Lower lobe of right lung (tissue), 2 donors: ENCODE measurements around the gene DNAH2. TPM values are rescaled to one million over a fixed set of nuclear protein-coding genes. Genes with fewer than 3 reads are reported as not detected.
A peak's percentile ranks its signal among the peaks of the same experiment; 100 is the strongest.
"Not testable (repeated sequence)": the region's sequence is repeated elsewhere in the genome, so short reads cannot be mapped to it uniquely, and the experiment has no call there.

Source experiments
- ATAC-seq, 2 donors: fragments of 200-7000 bp; cut with Tn5 transposase; one replicate each; pipeline ENCODE4 v1.9.1; 2020 to 2022; ENCODE audit warnings: mild to moderate bottlenecking in 2 of 2, moderate library complexity in 2 of 2
- DNase-seq: peaks from one replicate; pipeline ENCODE4 v3.0.0-alpha.2; 2020
- H3K27ac ChIP-seq: fragments of 200-600 bp; one replicate; pipeline ENCODE4 v1.8.0; 2022
- H3K27me3 ChIP-seq: fragments of 200-600 bp; one replicate; pipeline ENCODE4 v1.8.0; 2022; ENCODE audit warnings: low read depth
- H3K36me3 ChIP-seq: fragments of 200-600 bp; one replicate; pipeline ENCODE4 v1.8.0; 2022; ENCODE audit warnings: mild to moderate bottlenecking
- H3K4me1 ChIP-seq: fragments of 200-600 bp; one replicate; pipeline ENCODE4 v1.8.0; 2022
- H3K4me3 ChIP-seq: fragments of 200-600 bp; one replicate; pipeline ENCODE4 v1.8.0; 2022; ENCODE audit warnings: mild to moderate bottlenecking
- H3K9me3 ChIP-seq: fragments of 200-600 bp; one replicate; pipeline ENCODE4 v1.8.0; 2022
- CTCF ChIP-seq: fragments of 200-600 bp; IDR thresholded peaks from one replicate; pipeline ENCODE4 v1.8.0; 2022; ENCODE audit warnings: antibody characterized with exemption, mild to moderate bottlenecking
- intact Hi-C: fragments of 100-400 bp; cut with DNase I; formaldehyde crosslinking; loops from one replicate; pipeline ENCODE4 v1.11.0; 2022
- total RNA-seq: library from RNA; stranded (reverse); fragmentation: NEBNext Ultra II Directional; extraction: Animal tissue kit (Norgen Biotek cat#: 25700); gene quantifications from one replicate; pipeline ENCODE4 v1.2.1, GENCODE V29; 2021
- donor health status: DM: no; HTN: yes; CAD: no; lungs with severe emphysema.

DNAH2 gene
- total RNA-seq, 1 donor from 2014 or later: 6.2 TPM

- H3K9me3 ChIP-seq: no peaks in the 10 kb centered on the region
- no peak for TF ChIP-seq CTCF
- DNase-seq (no peak), ATAC-seq (no peak)
- H3K27ac ChIP-seq: no peak overlapping the region
- H3K36me3 ChIP-seq: no peaks in the 10 kb centered on the region
- H3K4me1 ChIP-seq: no peaks in the 10 kb centered on the region
- no peak overlapping the region for H3K4me3 ChIP-seq
- H3K27me3 ChIP-seq: peaks cover 3% of the 10 kb centered on the region
- intact Hi-C loops: no loop called here
Measured at GRCh38 chr17:7807206-7807605, 89.7 kb downstream of the DNAH2 start.

- Histone ChIP-seq H3K36me3 (no peaks in the 10 kb centered on the region), H3K27me3 (peaks cover 2% of the 10 kb centered on the region), H3K9me3 (no peaks in the 10 kb centered on the region), H3K4me3 (no peak overlapping the region), H3K4me1 (no peaks in the 10 kb centered on the region), H3K27ac (no peak overlapping the region)
- ATAC-seq: peak; percentile 56 to 57
- intact Hi-C loops: no loop called here
- DNase-seq: no peak
- TF ChIP-seq CTCF: no peak
Measured at GRCh38 chr17:7809086-7809790, 91.7 kb downstream of the DNAH2 start.

- intact Hi-C loops: not testable (repeated sequence)
Measured at GRCh38 chr17:7809791-7810343, 92.3 kb downstream of the DNAH2 start.

GRCh38 chr17:7811251-7811650 is 93.7 kb downstream of the DNAH2 start:
- Histone ChIP-seq H3K4me1 (no peaks in the 10 kb centered on the region), H3K4me3 (no peak overlapping the region), H3K27ac (no peak overlapping the region), H3K27me3 (no peaks in the 10 kb centered on the region), H3K36me3 (no peaks in the 10 kb centered on the region), H3K9me3 (no peaks in the 10 kb centered on the region)
- intact Hi-C loops: no loop called here
- ATAC-seq (no peak), DNase-seq (no peak)
- TF ChIP-seq CTCF: no peak

More at GRCh38 chr17:7809791-7810343, 92.3 kb downstream of the DNAH2 start:
- H3K27me3 ChIP-seq, H3K36me3 ChIP-seq, DNase-seq, H3K4me3 ChIP-seq, H3K4me1 ChIP-seq, ATAC-seq, H3K27ac ChIP-seq, H3K9me3 ChIP-seq: not testable (repeated sequence)

GRCh38 chr17:7814969-7815368 is 97.4 kb downstream of the DNAH2 start:
- H3K27me3 ChIP-seq: no peaks in the 10 kb centered on the region
- intact Hi-C loops: no loop called here
- DNase-seq (no peak), ATAC-seq (no peak)
- H3K27ac ChIP-seq: no peak overlapping the region
- no peak overlapping the region for H3K4me3 ChIP-seq
- H3K4me1 ChIP-seq: no peaks in the 10 kb centered on the region
- TF ChIP-seq CTCF: no peak
- no peaks in the 10 kb centered on the region for H3K9me3 ChIP-seq
- H3K36me3 ChIP-seq: no peaks in the 10 kb centered on the region

GRCh38 chr17:7816926-7817642 is 99.5 kb downstream of the DNAH2 start:
- TF ChIP-seq CTCF: no peak

More at GRCh38 chr17:7816926-7817642, 99.5 kb downstream of the DNAH2 start:
- DNase-seq: no peak
- Histone ChIP-seq H3K36me3 (no peaks in the 10 kb centered on the region), H3K27ac (no peak overlapping the region), H3K9me3 (no peaks in the 10 kb centered on the region), H3K27me3 (no peaks in the 10 kb centered on the region), H3K4me3 (no peak overlapping the region), H3K4me1 (no peaks in the 10 kb centered on the region)
- intact Hi-C loops: no loop called here
- ATAC-seq: no peak
